GM18907 (cell line): ENCODE results near the gene ZNF334.

Experiments used
- ATAC-seq: cut with Tn5 transposase; IDR thresholded peaks from one replicate; pipeline ENCODE4 v1.9.1; 2021; ENCODE audit warnings: mild to moderate bottlenecking, moderate library complexity; ENCODE audit not compliant: unreplicated experiment

Gene ZNF334

GRCh38 chr20:46488451-46488850 is 24.9 kb downstream of the ZNF334 start:
- no peak for ATAC-seq

- no peak for ATAC-seq
Measured at GRCh38 chr20:46487628-46488027, 25.7 kb downstream of the ZNF334 start.

- no peak for ATAC-seq
Measured at GRCh38 chr20:46485431-46485830, 27.9 kb downstream of the ZNF334 start.

- ATAC-seq = no peak
Measured at GRCh38 chr20:46484954-46485353, 28.4 kb downstream of the ZNF334 start.

GRCh38 chr20:46483879-46484278 is 29.5 kb downstream of the ZNF334 start:
- ATAC-seq = no peak

- no peak for ATAC-seq
Measured at GRCh38 chr20:46482864-46483263, 30.5 kb downstream of the ZNF334 start.

- no peak for ATAC-seq
Measured at GRCh38 chr20:46477640-46478039, 35.7 kb downstream of the ZNF334 start.

GRCh38 chr20:46477225-46477624 is 36.1 kb downstream of the ZNF334 start:
- no peak for ATAC-seq

GRCh38 chr20:46468508-46468907 is 44.9 kb downstream of the ZNF334 start:
- no peak for ATAC-seq

- no peak for ATAC-seq
Measured at GRCh38 chr20:46464451-46464850, 48.9 kb downstream of the ZNF334 start.

- no peak for ATAC-seq
Measured at GRCh38 chr20:46463852-46464251, 49.5 kb downstream of the ZNF334 start.

GRCh38 chr20:46461808-46462207 is 51.6 kb downstream of the ZNF334 start:
- ATAC-seq = no peak

GRCh38 chr20:46458866-46459750 is 54.3 kb downstream of the ZNF334 start:
- no peak for ATAC-seq

- no peak for ATAC-seq
Measured at GRCh38 chr20:46456255-46457028, 56.9 kb downstream of the ZNF334 start.

GRCh38 chr20:46455729-46456128 is 57.6 kb downstream of the ZNF334 start:
- no peak for ATAC-seq
